ENCODE results near the gene ZGPAT. TPM values are rescaled to one million over a fixed set of nuclear protein-coding genes. Genes with fewer than 3 reads are reported as not detected.

The ZGPAT gene
- total and polyA plus RNA-seq, 2 of the 13 experiments (the other 11 are each of a cell fraction or from before 2014, with no cell fraction given) = 23.0 to 41.9 TPM

- TF ChIP-seq PRDM10 (CRISPR knock-in tag; IDR thresholded peaks at IDR 0.05; ENCODE audit: low read depth) (no peak), ZNF274 (CRISPR knock-in tag; IDR thresholded peaks at IDR 0.05) (no peak), SMAD3 (CRISPR knock-in tag; IDR thresholded peaks at IDR 0.05) (no peak), ZBTB7A (CRISPR knock-in tag; IDR thresholded peaks at IDR 0.05) (0 out of 2 replicates have a peak, but pooled peaks have one; percentile 17), SIX4 (CRISPR knock-in tag; IDR thresholded peaks at IDR 0.05) (no peak), NR2F6 (IDR thresholded peaks at IDR 0.05) (peak; percentile 48; the same call in 1 of the 2 replicates), NR2F6 (CRISPR knock-in tag; IDR thresholded peaks at IDR 0.05) (no peak), ZFYVE20 (CRISPR knock-in tag; IDR thresholded peaks at IDR 0.05; ENCODE audit: borderline replicate concordance, low read depth) (no peak), ZNF768 (CRISPR knock-in tag; IDR thresholded peaks at IDR 0.05) (0 out of 2 replicates have a peak, but pooled peaks have one; percentile 35), ZBTB42 (CRISPR knock-in tag; IDR thresholded peaks at IDR 0.05) (no peak), GABPB1 (CRISPR knock-in tag; IDR thresholded peaks at IDR 0.05) (peak; percentile 3; the same call in 1 of the 2 replicates), MAZ (IDR thresholded peaks at IDR 0.05; ENCODE audit: borderline replicate concordance, low read depth, low read length) (no peak), MAZ (CRISPR knock-in tag; IDR thresholded peaks at IDR 0.05; ENCODE audit: low read depth) (0 out of 2 replicates have a peak, but pooled peaks have one; percentile 10), ADNP (CRISPR knock-in tag; IDR thresholded peaks at IDR 0.05) (no peak), RARG (CRISPR knock-in tag; IDR thresholded peaks at IDR 0.05; ENCODE audit: low read depth) (no peak), ZNF235 (CRISPR knock-in tag; IDR thresholded peaks at IDR 0.05; ENCODE audit: borderline replicate concordance) (no peak)
- TF ChIP-seq, protein P1, sequence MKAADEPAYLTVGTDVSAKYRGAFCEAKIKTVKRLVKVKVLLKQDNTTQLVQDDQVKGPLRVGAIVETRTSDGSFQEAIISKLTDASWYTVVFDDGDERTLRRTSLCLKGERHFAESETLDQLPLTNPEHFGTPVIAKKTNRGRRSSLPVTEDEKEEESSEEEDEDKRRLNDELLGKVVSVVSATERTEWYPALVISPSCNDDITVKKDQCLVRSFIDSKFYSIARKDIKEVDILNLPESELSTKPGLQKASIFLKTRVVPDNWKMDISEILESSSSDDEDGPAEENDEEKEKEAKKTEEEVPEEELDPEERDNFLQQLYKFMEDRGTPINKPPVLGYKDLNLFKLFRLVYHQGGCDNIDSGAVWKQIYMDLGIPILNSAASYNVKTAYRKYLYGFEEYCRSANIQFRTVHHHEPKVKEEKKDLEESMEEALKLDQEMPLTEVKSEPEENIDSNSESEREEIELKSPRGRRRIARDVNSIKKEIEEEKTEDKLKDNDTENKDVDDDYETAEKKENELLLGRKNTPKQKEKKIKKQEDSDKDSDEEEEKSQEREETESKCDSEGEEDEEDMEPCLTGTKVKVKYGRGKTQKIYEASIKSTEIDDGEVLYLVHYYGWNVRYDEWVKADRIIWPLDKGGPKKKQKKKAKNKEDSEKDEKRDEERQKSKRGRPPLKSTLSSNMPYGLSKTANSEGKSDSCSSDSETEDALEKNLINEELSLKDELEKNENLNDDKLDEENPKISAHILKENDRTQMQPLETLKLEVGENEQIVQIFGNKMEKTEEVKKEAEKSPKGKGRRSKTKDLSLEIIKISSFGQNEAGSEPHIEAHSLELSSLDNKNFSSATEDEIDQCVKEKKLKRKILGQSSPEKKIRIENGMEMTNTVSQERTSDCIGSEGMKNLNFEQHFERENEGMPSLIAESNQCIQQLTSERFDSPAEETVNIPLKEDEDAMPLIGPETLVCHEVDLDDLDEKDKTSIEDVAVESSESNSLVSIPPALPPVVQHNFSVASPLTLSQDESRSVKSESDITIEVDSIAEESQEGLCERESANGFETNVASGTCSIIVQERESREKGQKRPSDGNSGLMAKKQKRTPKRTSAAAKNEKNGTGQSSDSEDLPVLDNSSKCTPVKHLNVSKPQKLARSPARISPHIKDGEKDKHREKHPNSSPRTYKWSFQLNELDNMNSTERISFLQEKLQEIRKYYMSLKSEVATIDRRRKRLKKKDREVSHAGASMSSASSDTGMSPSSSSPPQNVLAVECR (CRISPR knock-in tag; IDR thresholded peaks at IDR 0.05; ENCODE audit: borderline replicate concordance) = peak; percentile 14; the same call in 1 of the 2 replicates
- TF ChIP-seq, protein P2, sequence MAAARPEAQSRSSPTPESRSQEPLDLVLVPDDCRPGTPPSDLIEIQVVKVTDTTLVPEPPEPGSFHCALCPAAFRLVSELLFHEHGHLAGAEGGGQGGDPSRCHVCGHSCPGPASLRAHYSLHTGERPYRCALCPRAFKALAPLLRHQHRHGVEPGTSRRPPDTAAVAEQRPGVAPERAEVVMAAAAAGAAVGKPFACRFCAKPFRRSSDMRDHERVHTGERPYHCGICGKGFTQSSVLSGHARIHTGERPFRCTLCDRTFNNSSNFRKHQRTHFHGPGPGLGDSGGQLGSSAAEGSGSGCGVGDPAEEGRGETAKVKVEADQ (CRISPR knock-in tag; IDR thresholded peaks at IDR 0.05; ENCODE audit: borderline replicate concordance) = no peak
- TF ChIP-seq, protein P3, sequence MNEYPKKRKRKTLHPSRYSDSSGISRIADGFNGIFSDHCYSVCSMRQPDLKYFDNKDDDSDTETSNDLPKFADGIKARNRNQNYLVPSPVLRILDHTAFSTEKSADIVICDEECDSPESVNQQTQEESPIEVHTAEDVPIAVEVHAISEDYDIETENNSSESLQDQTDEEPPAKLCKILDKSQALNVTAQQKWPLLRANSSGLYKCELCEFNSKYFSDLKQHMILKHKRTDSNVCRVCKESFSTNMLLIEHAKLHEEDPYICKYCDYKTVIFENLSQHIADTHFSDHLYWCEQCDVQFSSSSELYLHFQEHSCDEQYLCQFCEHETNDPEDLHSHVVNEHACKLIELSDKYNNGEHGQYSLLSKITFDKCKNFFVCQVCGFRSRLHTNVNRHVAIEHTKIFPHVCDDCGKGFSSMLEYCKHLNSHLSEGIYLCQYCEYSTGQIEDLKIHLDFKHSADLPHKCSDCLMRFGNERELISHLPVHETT (CRISPR knock-in tag; conservative IDR thresholded peaks at IDR 0.05) = no peak
Measured at GRCh38 chr20:63734946-63735858, 27.4 kb downstream of the ZGPAT start (continued).
